ENCODE results near the gene YJEFN3. TPM values are rescaled to one million over a fixed set of nuclear protein-coding genes. Genes with fewer than 3 reads are reported as not detected.

YJEFN3 gene
- total RNA-seq, 1 experiment from 2014 or later = 16.6 TPM

- Histone ChIP-seq H2AFZ (ENCODE audit: low read length) (no peak overlapping the region), H3K18ac (ENCODE audit: insufficient read length, low read depth, low read length) (no peak overlapping the region), H3K14ac (ENCODE audit: insufficient read depth, low read length) (no peak overlapping the region), H2BK5ac (ENCODE audit: insufficient read length, low read length) (no peak overlapping the region), H3K79me1 (ENCODE audit: insufficient read depth, low read depth, low read length, poor library complexity, severe bottlenecking) (peaks cover 12% of the 10 kb centered on the region), H3K4me1 (ENCODE audit: insufficient read depth, low read length) (no peaks in the 10 kb centered on the region), H3K27me3 (ENCODE audit: insufficient read depth, low read length) (no peaks in the 10 kb centered on the region), H3T11ph (ENCODE audit: low read length) (no peak overlapping the region), H2BK12ac (ENCODE audit: insufficient read length, low read depth, low read length) (no peak overlapping the region), H4K20me1 (ENCODE audit: control insufficient read depth, insufficient read depth, insufficient read length) (no peaks in the 10 kb centered on the region), H2AK5ac (ENCODE audit: insufficient read length, low read length) (no peak overlapping the region), H3K4ac (ENCODE audit: low read depth, low read length) (no peak overlapping the region), H3K23ac (ENCODE audit: insufficient read length, low read depth, low read length) (no peak overlapping the region), H4K8ac (replicated peaks; ENCODE audit: insufficient read length, low read depth, low read length) (no peak overlapping the region), H3K27ac (ENCODE audit: insufficient read length, low read depth, low read length) (no peak overlapping the region), H3K23me2 (ENCODE audit: insufficient read length, low read depth, low read length, poor library complexity, severe bottlenecking) (no peaks in the 10 kb centered on the region), H3K56ac (ENCODE audit: insufficient read length, low read depth, low read length) (no peak overlapping the region), H4K91ac (ENCODE audit: insufficient read length, low read depth, low read length) (no peak overlapping the region), H3K4me2 (ENCODE audit: insufficient read depth, insufficient read length, low read length) (no peak overlapping the region), H4K5ac (ENCODE audit: insufficient read length, low read depth, low read length) (no peak overlapping the region), H2BK20ac (ENCODE audit: low read depth, low read length, poor library complexity, severe bottlenecking) (no peak overlapping the region), H3K9ac (ENCODE audit: extremely low read depth, insufficient read length, low read length) (no peak overlapping the region), H3K79me2 (ENCODE audit: insufficient read depth, low read length) (peaks cover 5% of the 10 kb centered on the region; the same call in 1 of the 2 replicates), H3K9me3 (ENCODE audit: control insufficient read depth, low read depth, low read length) (peaks cover 5% of the 10 kb centered on the region), H2BK120ac (ENCODE audit: low read depth, low read length, poor library complexity, severe bottlenecking) (no peak overlapping the region), H2BK15ac (ENCODE audit: low read depth, low read length) (no peak overlapping the region)
- TF ChIP-seq CTCF (conservative IDR thresholded peaks at IDR 0.05) = no peak
- H3K27ac Mint-ChIP-seq = no peak overlapping the region
- H3K27me3 Mint-ChIP-seq (ENCODE audit: low read depth) = no peaks in the 10 kb centered on the region
- no peak overlapping the region for H3K4me3 Mint-ChIP-seq
- peaks cover 8 to 14% of the 10 kb centered on the region in 2 experiments for H3K4me1 Mint-ChIP-seq
- WGBS (ENCODE audit: extremely low coverage, insufficient read length, low lambda C conversion rate) = no CpG with 5 or more reads among the region's 3 CpGs
- DNase-seq = no peak
- peaks cover 3 to 4% of the 10 kb centered on the region in 2 experiments; a peak in 3 of 5 replicates for H3K9me3 Mint-ChIP-seq
- H3K36me3 Mint-ChIP-seq (ENCODE audit: insufficient read depth in 1 of 3, low read depth in 3 of 3) = peaks cover 15 to 64% (median 54%) of the 10 kb centered on the region in 3 experiments
Measured at GRCh38 chr19:19523177-19523576, 5.5 kb upstream of the YJEFN3 start.

All from H9 (cell line).